NCI-H2227 treated with DMSO at 0.1 percent for 48 hours (cell line): ENCODE measurements around the gene KEL.

Experiments used
- DNase-seq: peaks from one replicate; lab custom pipeline; 2025; lab: John Stamatoyannopoulos, UW

Gene KEL

GRCh38 chr7:142930126-142930730 lies 31.9 kb downstream of the KEL start:
- no peak for DNase-seq

GRCh38 chr7:142927949-142928348 lies 34.2 kb downstream of the KEL start:
- no peak for DNase-seq

- DNase-seq: no peak
Observed at GRCh38 chr7:142927085-142927745, 34.9 kb downstream of the KEL start.

GRCh38 chr7:142925413-142925812 lies 36.8 kb downstream of the KEL start:
- no peak for DNase-seq

- DNase-seq: no peak
Observed at GRCh38 chr7:142923391-142923790, 38.8 kb downstream of the KEL start.

- DNase-seq: no peak
Observed at GRCh38 chr7:142919656-142920055, 42.5 kb downstream of the KEL start.

- no peak for DNase-seq
Observed at GRCh38 chr7:142918901-142919300, 43.3 kb downstream of the KEL start.

- no peak for DNase-seq
Observed at GRCh38 chr7:142917447-142917846, 44.7 kb downstream of the KEL start.

GRCh38 chr7:142916508-142916907 lies 45.7 kb downstream of the KEL start:
- no peak for DNase-seq

- DNase-seq: no peak
Observed at GRCh38 chr7:142915315-142915714, 46.8 kb downstream of the KEL start.

GRCh38 chr7:142914121-142914520 lies 48.0 kb downstream of the KEL start:
- no peak for DNase-seq

GRCh38 chr7:142913566-142913965 lies 48.6 kb downstream of the KEL start:
- DNase-seq: no peak

GRCh38 chr7:142913051-142913450 lies 49.1 kb downstream of the KEL start:
- no peak for DNase-seq

- DNase-seq: no peak
Observed at GRCh38 chr7:142910481-142910880, 51.7 kb downstream of the KEL start.

- no peak for DNase-seq
Observed at GRCh38 chr7:142910031-142910433, 52.1 kb downstream of the KEL start.

GRCh38 chr7:142908921-142909890 lies 53.0 kb downstream of the KEL start:
- no peak for DNase-seq

- DNase-seq: no peak
Observed at GRCh38 chr7:142908290-142908689, 53.9 kb downstream of the KEL start.

GRCh38 chr7:142906643-142907042 lies 55.5 kb downstream of the KEL start:
- DNase-seq: no peak

GRCh38 chr7:142905759-142906158 lies 56.4 kb downstream of the KEL start:
- DNase-seq: no peak

GRCh38 chr7:142904128-142904527 lies 58.0 kb downstream of the KEL start:
- no peak for DNase-seq

GRCh38 chr7:142901426-142902259 lies 60.5 kb downstream of the KEL start:
- DNase-seq: no peak

- no peak for DNase-seq
Observed at GRCh38 chr7:142899661-142900060, 62.5 kb downstream of the KEL start.
